Measurements from ENCODE around the gene UTY. TPM values are rescaled to one million over a fixed set of nuclear protein-coding genes. Genes with fewer than 3 reads are reported as not detected.

UTY gene
- total and polyA plus RNA-seq, 9 of the 15 experiments (the other 6 are each of a cell fraction or from before 2014, with no cell fraction given): 0.09 TPM; not detected in 8

DNA sequence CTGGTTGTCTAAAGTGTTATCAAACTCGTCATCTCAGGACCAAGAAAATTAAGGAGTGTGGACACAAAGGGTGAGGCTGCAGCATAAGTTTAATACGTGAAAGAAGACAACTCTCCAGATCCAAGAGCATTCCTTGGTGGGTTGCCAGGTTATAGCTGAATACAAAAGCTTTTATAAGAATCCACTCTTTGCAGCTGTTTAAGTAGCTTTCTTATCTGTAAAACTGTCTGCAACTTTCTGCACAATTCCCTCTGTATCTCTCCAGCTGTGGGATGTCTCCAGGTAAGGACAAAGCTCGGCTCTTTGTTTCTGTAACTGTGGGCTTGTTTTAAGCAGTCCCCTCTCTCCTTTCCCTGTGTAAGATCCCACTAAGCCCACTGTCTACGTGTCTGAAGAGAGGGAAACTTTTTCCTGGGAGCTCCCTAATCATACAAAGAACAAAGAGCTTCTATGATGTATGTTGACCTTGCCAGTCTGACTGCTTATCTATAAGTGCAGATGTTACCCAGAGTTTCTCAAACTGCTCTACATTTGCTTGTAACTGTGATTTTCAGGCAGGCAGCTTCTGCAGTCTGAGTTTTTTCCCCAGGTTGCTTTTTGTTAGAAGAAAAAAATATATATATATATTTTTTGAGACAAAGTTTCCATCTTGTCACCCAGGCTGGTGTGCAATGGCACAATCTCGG is 268.7 kb downstream of the UTY start:
- no peak for FAIRE-seq
- H3K36me3 ChIP-seq (ENCODE audit: control insufficient read depth, insufficient read depth, low read length): no peaks in the 10 kb centered on the region
- H2AFZ ChIP-seq (ENCODE audit: low read depth, low read length): no peak overlapping the region
- no peaks in the 10 kb centered on the region for H3K27me3 ChIP-seq (ENCODE audit: control insufficient read depth in 2 of 2, insufficient read depth in 2 of 2, low read length in 2 of 2)
- H3K9me1 ChIP-seq (ENCODE audit: control insufficient read depth, insufficient read depth, low read length): no peaks in the 10 kb centered on the region
- no peak overlapping the region for H3K4me3 ChIP-seq
- in situ Hi-C loops (cut with MboI) (no loop called here), intact Hi-C loops (cut with micrococcal nuclease) (no loop called here)
- ATAC-seq: no peak
- no peak overlapping the region for H3K4me2 ChIP-seq (ENCODE audit: insufficient read depth, low read length)
- no peak overlapping the region for H3K9ac ChIP-seq (ENCODE audit: insufficient read depth in 1 of 2, low read depth in 2 of 2, low read length in 2 of 2)
- CTCF ChIA-PET (ENCODE audit: low intra/inter-chr PET ratio): no interaction called here
- no peaks in the 10 kb centered on the region for H3K9me3 ChIP-seq (replicated peaks; ENCODE audit: control insufficient read depth, insufficient read depth, low read depth, low read length)
- H3K79me2 ChIP-seq (ENCODE audit: control insufficient read depth, insufficient read depth, low read length): no peaks in the 10 kb centered on the region
- DNase-seq (ENCODE audit: extremely low read depth in 1 of 4, low spot score in 3 of 4): no peak
- POLR2A ChIA-PET: no interaction called here
- no peaks in the 10 kb centered on the region for H3K4me1 ChIP-seq (replicated peaks in 1 of 2; ENCODE audit: control insufficient read depth in 2 of 2, insufficient read depth in 2 of 2, low read length in 2 of 2)
- no CpG with 5 or more reads among the region's 5 CpGs for WGBS (ENCODE audit: insufficient coverage, low coverage, missing lambda C conversion rate)
- H3K27ac ChIP-seq (ENCODE audit: extremely low read depth, low read depth, low read length): no peak overlapping the region
- no peaks in the 10 kb centered on the region for H4K20me1 ChIP-seq (replicated peaks; ENCODE audit: control insufficient read depth, insufficient read depth, low read length)
- TF ChIP-seq, protein P1, sequence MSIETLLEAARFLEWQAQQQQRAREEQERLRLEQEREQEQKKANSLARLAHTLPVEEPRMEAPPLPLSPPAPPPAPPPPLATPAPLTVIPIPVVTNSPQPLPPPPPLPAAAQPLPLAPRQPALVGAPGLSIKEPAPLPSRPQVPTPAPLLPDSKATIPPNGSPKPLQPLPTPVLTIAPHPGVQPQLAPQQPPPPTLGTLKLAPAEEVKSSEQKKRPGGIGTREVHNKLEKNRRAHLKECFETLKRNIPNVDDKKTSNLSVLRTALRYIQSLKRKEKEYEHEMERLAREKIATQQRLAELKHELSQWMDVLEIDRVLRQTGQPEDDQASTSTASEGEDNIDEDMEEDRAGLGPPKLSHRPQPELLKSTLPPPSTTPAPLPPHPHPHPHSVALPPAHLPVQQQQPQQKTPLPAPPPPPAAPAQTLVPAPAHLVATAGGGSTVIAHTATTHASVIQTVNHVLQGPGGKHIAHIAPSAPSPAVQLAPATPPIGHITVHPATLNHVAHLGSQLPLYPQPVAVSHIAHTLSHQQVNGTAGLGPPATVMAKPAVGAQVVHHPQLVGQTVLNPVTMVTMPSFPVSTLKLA (conservative IDR thresholded peaks at IDR 0.05): no peak
- TF ChIP-seq, protein P2, sequence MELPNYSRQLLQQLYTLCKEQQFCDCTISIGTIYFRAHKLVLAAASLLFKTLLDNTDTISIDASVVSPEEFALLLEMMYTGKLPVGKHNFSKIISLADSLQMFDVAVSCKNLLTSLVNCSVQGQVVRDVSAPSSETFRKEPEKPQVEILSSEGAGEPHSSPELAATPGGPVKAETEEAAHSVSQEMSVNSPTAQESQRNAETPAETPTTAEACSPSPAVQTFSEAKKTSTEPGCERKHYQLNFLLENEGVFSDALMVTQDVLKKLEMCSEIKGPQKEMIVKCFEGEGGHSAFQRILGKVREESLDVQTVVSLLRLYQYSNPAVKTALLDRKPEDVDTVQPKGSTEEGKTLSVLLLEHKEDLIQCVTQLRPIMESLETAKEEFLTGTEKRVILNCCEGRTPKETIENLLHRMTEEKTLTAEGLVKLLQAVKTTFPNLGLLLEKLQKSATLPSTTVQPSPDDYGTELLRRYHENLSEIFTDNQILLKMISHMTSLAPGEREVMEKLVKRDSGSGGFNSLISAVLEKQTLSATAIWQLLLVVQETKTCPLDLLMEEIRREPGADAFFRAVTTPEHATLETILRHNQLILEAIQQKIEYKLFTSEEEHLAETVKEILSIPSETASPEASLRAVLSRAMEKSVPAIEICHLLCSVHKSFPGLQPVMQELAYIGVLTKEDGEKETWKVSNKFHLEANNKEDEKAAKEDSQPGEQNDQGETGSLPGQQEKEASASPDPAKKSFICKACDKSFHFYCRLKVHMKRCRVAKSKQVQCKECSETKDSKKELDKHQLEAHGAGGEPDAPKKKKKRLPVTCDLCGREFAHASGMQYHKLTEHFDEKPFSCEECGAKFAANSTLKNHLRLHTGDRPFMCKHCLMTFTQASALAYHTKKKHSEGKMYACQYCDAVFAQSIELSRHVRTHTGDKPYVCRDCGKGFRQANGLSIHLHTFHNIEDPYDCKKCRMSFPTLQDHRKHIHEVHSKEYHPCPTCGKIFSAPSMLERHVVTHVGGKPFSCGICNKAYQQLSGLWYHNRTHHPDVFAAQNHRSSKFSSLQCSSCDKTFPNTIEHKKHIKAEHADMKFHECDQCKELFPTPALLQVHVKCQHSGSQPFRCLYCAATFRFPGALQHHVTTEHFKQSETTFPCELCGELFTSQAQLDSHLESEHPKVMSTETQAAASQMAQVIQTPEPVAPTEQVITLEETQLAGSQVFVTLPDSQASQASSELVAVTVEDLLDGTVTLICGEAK (IDR thresholded peaks at IDR 0.05): no peak
- TF ChIP-seq, protein P2 (CRISPR knock-in tag; IDR thresholded peaks at IDR 0.05): no peak
- no peak for TF ChIP-seq TEAD1 (CRISPR knock-in tag; IDR thresholded peaks at IDR 0.05)
- TF ChIP-seq RNF2 (IDR thresholded peaks at IDR 0.05): no peak
- no TSS peak for BruUV-seq (replicated peaks)
